BJ (cell line): ENCODE results near the gene INTS15. TPM values are rescaled to one million over a fixed set of nuclear protein-coding genes. Genes with fewer than 3 reads are reported as not detected.

Source experiments
- CTCF ChIA-PET: fragments of 350-600 bp; formaldehyde crosslinking; extraction: SDS; loops from one replicate; lab custom pipeline; 2021; ENCODE audit warnings: antibody characterized with exemption, inconsistent platforms; lab: Yijun Ruan, JAX
- POLR2A ChIA-PET: fragments of 300-600 bp; sonication (Branson Sonifier 250); formaldehyde crosslinking; extraction: SDS; loops from one replicate; lab custom pipeline; 2021; ENCODE audit warnings: antibody characterized with exemption; lab: Charles Lee
- DNase-seq: peaks from one replicate; pipeline ENCODE4 v3.0.0-alpha.2; 2011; ENCODE audit warnings: low read depth
- H3K27me3 ChIP-seq: 2 replicates; pipeline ENCODE4 v1.6.0; 2011; ENCODE audit warnings: low read length; ENCODE audit not compliant: control insufficient read depth, insufficient read depth
- H3K36me3 ChIP-seq: 2 replicates; pipeline ENCODE4 v1.5.1; 2011; ENCODE audit warnings: low read length; ENCODE audit not compliant: control insufficient read depth, insufficient read depth
- H3K4me3 ChIP-seq: 2 replicates; pipeline ENCODE4 v1.5.1; 2011; ENCODE audit warnings: low read depth, mild to moderate bottlenecking, control low read depth, low read length
- CTCF ChIP-seq: IDR thresholded peaks from 2 replicates; pipeline ENCODE4 v1.5.1; 2011; ENCODE audit warnings: low read depth, mild to moderate bottlenecking, control low read depth, inconsistent platforms, low read length, moderate library complexity; ENCODE audit not compliant: insufficient read depth
- polyA plus RNA-seq: library from polyadenylated mRNA; depleted of rRNA; stranded (reverse); fragments of >200 nt; gene quantifications from 2 replicates; pipeline ENCODE4 v1.2.3, GENCODE V29; 2011

INTS15 gene
- polyA plus RNA-seq, 1 experiment, result 22.6 TPM

GRCh38 chr7:6589151-6589828 is 531 bp upstream of the INTS15 start:
- no peak for DNase-seq
- CTCF ChIA-PET, result interaction anchor here (0.7 to 2.4 kb wide), 13 partner anchors 8 to 73 kb away, joined by 3 to 18 read pairs (median 4); partner anchors contain the start of gene ZDHHC4
- POLR2A ChIA-PET, result no interaction called here

GRCh38 chr7:6590645-6591110 is 857 bp downstream of the INTS15 start:
- Histone ChIP-seq H3K4me3 (peak overlapping the region; percentile 91), H3K27me3 (no peaks in the 10 kb centered on the region), H3K36me3 (peaks cover 17% of the 10 kb centered on the region)
- CTCF ChIA-PET, result interaction anchor here (0.8 to 2.4 kb wide), 11 partner anchors 10 to 340 kb away, joined by 3 to 18 read pairs (median 4); partner anchors contain the start of gene ZDHHC4
- DNase-seq, result no peak
- POLR2A ChIA-PET, result no interaction called here
- no peak for TF ChIP-seq CTCF

More at GRCh38 chr7:6589151-6589828, 531 bp upstream of the INTS15 start:
- Histone ChIP-seq H3K4me3 (peak overlapping the region; percentile 33), H3K27me3 (no peaks in the 10 kb centered on the region), H3K36me3 (peaks cover 16% of the 10 kb centered on the region)
- TF ChIP-seq CTCF, result no peak

GRCh38 chr7:6600093-6600492 is 10.3 kb downstream of the INTS15 start:
- no peaks in the 10 kb centered on the region for H3K27me3 ChIP-seq
- ChIA-PET CTCF (no interaction called here), POLR2A (no interaction called here)
- no peak overlapping the region for H3K4me3 ChIP-seq
- H3K36me3 ChIP-seq, result peaks cover 29% of the 10 kb centered on the region
- no peak for TF ChIP-seq CTCF
- DNase-seq, result no peak

GRCh38 chr7:6604458-6604857 is 14.6 kb downstream of the INTS15 start:
- no peak for TF ChIP-seq CTCF
- H3K4me3 ChIP-seq, result no peak overlapping the region
- no peak for DNase-seq
- POLR2A ChIA-PET, result no interaction called here
- no peaks in the 10 kb centered on the region for H3K27me3 ChIP-seq
- CTCF ChIA-PET, result interaction anchor here (0.9 kb wide), 1 partner anchor 27 kb away, joined by 5 read pairs; the partner anchor contains the start of gene ZDHHC4
- H3K36me3 ChIP-seq, result peaks cover 16% of the 10 kb centered on the region

- CTCF ChIA-PET, result no interaction called here
- TF ChIP-seq CTCF, result no peak
- no peak overlapping the region for H3K4me3 ChIP-seq
Measured at GRCh38 chr7:6606866-6607583, 17.2 kb downstream of the INTS15 start.

More at GRCh38 chr7:6606866-6607583, 17.2 kb downstream of the INTS15 start:
- DNase-seq, result no peak
- POLR2A ChIA-PET, result no interaction called here
- no peaks in the 10 kb centered on the region for H3K27me3 ChIP-seq
- peaks cover 9% of the 10 kb centered on the region for H3K36me3 ChIP-seq
